GM18508 (cell line): ENCODE results near the gene JARID2.

Source experiments
- ATAC-seq: cut with Tn5 transposase; IDR thresholded peaks from one replicate; pipeline ENCODE4 v1.9.1; 2021; ENCODE audit warnings: moderate number of reproducible peaks; ENCODE audit not compliant: insufficient read depth, unreplicated experiment

The JARID2 gene

GRCh38 chr6:15327271-15327670, 81.4 kb downstream of the JARID2 start:
- no peak for ATAC-seq

GRCh38 chr6:15329197-15329671, 83.4 kb downstream of the JARID2 start:
- no peak for ATAC-seq

- ATAC-seq: no peak
These were observed 84.5 kb downstream of the JARID2 start for GRCh38 chr6:15330174-15330944.

- ATAC-seq: no peak
These were observed 85.3 kb downstream of the JARID2 start for GRCh38 chr6:15331143-15331542.

GRCh38 chr6:15331629-15332251, 85.9 kb downstream of the JARID2 start:
- no peak for ATAC-seq

- no peak for ATAC-seq
These were observed 86.6 kb downstream of the JARID2 start for GRCh38 chr6:15332446-15332845.

GRCh38 chr6:15335385-15335784, 89.5 kb downstream of the JARID2 start:
- ATAC-seq: no peak

- no peak for ATAC-seq
These were observed 90.0 kb downstream of the JARID2 start for GRCh38 chr6:15335916-15336315.

GRCh38 chr6:15336900-15337560, 91.2 kb downstream of the JARID2 start:
- ATAC-seq: no peak

GRCh38 chr6:15337582-15337981, 91.7 kb downstream of the JARID2 start:
- no peak for ATAC-seq

GRCh38 chr6:15338476-15338875, 92.6 kb downstream of the JARID2 start:
- ATAC-seq: no peak

- no peak for ATAC-seq
These were observed 93.2 kb downstream of the JARID2 start for GRCh38 chr6:15339081-15339480.

GRCh38 chr6:15340105-15340601, 94.3 kb downstream of the JARID2 start:
- no peak for ATAC-seq

GRCh38 chr6:15340775-15341174, 94.9 kb downstream of the JARID2 start:
- ATAC-seq: no peak

- no peak for ATAC-seq
These were observed 95.6 kb downstream of the JARID2 start for GRCh38 chr6:15341311-15342001.

- no peak for ATAC-seq
These were observed 96.2 kb downstream of the JARID2 start for GRCh38 chr6:15342114-15342513.

- ATAC-seq: no peak
These were observed 97.8 kb downstream of the JARID2 start for GRCh38 chr6:15343490-15344191.

GRCh38 chr6:15344192-15344519, 98.3 kb downstream of the JARID2 start:
- ATAC-seq: no peak

- ATAC-seq: no peak
These were observed 99.0 kb downstream of the JARID2 start for GRCh38 chr6:15344831-15345230.

GRCh38 chr6:15346315-15346714, 100.4 kb downstream of the JARID2 start:
- no peak for ATAC-seq
